ENCODE data around the gene FAM120AOS.

The FAM120AOS gene

GRCh38 chr9:93453047-93453914 lies at the start of gene FAM120AOS:
FAM120AOS (minus strand) TSS chr9:93453581; CDS start chr9:93452709, 872 bp downstream.
- FAIRE-seq, result peak; percentile 95

DNA sequence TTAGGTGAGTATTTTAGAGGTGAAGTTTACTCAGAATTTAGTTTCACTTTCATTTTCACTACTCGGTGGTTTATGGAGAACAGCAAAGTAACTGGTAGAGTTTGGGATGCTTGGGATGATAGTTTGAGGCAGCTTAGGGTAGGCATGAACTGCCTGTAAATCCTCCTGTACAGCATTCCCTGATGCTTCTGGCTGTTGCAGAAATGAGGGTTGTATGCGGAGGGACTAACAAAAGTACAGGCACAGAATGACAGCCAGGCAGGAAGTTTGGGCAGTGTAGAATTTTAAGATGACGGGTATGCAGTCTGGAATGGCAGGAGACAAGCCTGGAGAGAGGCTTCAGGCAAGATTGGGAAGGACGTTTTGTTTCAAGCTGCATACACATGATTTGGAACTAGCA lies 48.0 kb upstream of the FAM120AOS start:
- no peak for FAIRE-seq

- FAIRE-seq, result no peak
These were observed 47.4 kb upstream of the FAM120AOS start for GRCh38 chr9:93500571-93501298.

DNA sequence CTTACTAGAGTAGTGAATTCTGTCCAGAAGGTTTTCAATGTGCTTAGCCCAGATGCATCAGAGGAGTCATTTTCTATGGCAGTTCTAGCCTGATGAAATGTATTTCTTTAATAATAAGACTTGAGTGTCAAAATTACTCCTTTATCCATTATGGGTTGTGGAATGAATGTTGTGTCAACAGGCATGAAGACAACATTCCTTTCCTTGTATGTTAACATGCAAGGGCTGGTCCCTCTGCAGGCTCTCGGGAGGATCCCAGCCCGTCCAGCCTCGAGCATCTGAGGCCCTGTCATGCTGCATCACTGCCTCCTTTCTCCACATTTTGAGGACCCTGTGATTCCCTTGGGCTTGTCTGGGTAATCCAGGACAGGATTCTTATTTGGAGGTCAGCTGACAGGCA lies 42.9 kb upstream of the FAM120AOS start:
- FAIRE-seq, result no peak

GRCh38 chr9:93493949-93494348 lies 40.6 kb upstream of the FAM120AOS start:
- no peak for FAIRE-seq

- no peak for FAIRE-seq
These were observed 38.9 kb upstream of the FAM120AOS start for GRCh38 chr9:93492327-93492726.

GRCh38 chr9:93491593-93492232 lies 38.3 kb upstream of the FAM120AOS start:
- no peak for FAIRE-seq

DNA sequence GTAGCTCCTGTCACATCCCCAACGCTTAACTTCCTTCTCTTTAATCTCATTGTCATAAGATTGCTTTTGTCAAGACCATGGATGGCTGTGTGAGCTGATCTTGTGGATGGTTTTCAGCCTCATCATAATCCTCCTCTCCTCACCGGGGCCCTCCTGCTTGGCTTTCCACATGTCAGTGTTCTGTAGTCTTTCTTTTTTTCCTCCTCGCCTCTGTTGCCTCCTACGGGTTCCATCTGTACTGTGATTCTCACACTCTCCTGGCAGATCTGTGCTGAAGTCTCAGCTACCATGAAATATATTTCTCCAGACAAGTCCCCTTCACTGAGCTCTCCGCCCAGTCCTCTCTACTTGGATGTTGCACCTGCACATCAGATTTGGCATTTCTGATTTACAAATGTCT lies 34.9 kb upstream of the FAM120AOS start:
- FAIRE-seq, result no peak

GRCh38 chr9:93486268-93486667 lies 32.9 kb upstream of the FAM120AOS start:
- no peak for FAIRE-seq

DNA sequence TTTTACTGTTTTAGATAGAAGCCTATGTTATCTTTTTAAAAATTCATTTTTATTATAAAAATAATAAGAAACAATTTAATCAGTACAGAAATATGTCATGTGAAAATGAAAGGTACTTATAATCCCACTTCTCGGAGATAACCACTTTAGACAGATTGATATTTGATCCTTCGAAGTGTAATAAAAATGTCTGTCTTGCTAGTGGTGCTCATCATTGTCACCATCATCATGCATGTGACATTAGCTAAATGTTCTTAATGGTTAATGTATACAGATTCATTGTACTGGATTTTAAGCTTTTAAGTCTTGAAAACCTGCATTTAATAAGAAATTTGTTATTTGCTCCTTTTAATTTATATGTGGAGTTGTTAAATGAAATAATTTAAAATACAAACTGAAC lies 30.1 kb upstream of the FAM120AOS start:
- FAIRE-seq, result no peak

DNA sequence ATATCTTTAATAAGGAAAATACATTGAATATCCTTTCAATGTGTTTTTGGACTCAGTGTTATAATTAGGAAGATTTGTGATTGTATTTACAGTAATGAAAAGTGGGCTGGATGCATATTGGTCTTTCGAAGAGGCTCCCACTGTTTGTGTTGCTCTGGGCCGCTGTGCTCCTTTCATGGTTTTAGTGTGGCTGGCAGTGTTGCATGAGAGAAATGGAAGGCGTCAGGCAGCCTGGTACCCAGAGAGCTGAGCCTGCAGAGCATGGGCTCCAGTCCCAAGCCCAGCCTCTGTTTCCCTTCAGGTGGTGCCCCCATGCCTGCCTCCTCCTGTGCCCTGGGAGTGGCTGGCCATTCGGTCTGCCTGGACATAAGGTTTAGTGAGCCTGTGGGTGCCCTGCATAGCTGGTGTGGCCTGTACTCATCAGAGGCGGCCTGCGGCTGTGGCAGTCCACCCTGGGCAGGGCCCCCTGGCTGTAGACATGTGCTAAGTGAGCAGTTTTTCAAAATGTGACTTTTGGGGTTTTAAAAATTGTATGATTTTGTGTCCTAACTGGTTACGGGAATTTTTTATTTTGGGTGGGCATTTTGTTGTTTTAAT lies 27.4 kb upstream of the FAM120AOS start:
- no peak for FAIRE-seq

- FAIRE-seq, result no peak
These were observed 26.9 kb upstream of the FAM120AOS start for GRCh38 chr9:93480262-93480661.

DNA sequence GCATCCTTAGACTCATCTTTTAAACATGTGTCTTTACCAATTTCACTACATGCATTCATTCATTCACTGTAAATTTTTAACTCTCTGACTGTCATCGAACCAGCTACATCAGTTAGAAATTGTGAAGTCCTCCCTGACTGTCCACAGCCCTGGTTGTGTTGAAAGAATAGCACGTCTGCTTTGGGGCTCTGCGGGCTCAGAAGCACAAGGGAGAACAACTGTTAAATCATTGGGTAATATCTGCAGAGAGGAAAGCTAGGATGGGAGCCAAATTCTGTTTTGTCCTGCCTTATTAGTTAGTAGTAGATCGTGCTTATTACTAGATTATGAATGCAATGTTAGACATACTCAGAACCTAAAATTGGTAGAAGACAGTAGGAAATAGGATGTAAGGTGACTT lies 26.3 kb upstream of the FAM120AOS start:
- no peak for FAIRE-seq

- no peak for FAIRE-seq
These were observed 24.0 kb upstream of the FAM120AOS start for GRCh38 chr9:93477397-93477796.

- FAIRE-seq, result no peak
These were observed 23.5 kb upstream of the FAM120AOS start for GRCh38 chr9:93476924-93477323.

- FAIRE-seq, result no peak
These were observed 22.5 kb upstream of the FAM120AOS start for GRCh38 chr9:93475856-93476255.

DNA sequence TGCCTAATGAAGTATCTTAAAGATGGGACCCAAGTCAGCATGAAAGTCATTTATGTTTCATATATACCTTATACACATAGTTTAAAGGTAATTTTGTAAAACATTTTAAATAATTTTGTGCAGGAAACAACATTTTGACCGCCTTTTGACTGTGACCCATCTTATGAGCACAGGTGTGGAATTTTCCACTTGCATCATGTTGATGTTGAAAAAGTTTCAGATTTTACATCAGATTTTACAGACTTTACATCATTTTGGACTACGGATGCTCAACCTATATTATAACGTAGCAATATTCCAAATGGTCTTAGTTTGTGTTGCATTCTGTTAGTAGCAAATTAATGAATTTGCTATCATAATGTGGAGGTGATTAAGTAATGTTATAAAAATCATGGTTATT lies 21.7 kb upstream of the FAM120AOS start:
- FAIRE-seq, result no peak

GRCh38 chr9:93473411-93473810 lies 20.0 kb upstream of the FAM120AOS start:
- FAIRE-seq, result no peak

- no peak for FAIRE-seq
These were observed 17.7 kb upstream of the FAM120AOS start for GRCh38 chr9:93471124-93471523.

GRCh38 chr9:93470391-93470790 lies 17.0 kb upstream of the FAM120AOS start:
- no peak for FAIRE-seq

GRCh38 chr9:93468763-93469456 lies 15.5 kb upstream of the FAM120AOS start:
- FAIRE-seq, result no peak

DNA sequence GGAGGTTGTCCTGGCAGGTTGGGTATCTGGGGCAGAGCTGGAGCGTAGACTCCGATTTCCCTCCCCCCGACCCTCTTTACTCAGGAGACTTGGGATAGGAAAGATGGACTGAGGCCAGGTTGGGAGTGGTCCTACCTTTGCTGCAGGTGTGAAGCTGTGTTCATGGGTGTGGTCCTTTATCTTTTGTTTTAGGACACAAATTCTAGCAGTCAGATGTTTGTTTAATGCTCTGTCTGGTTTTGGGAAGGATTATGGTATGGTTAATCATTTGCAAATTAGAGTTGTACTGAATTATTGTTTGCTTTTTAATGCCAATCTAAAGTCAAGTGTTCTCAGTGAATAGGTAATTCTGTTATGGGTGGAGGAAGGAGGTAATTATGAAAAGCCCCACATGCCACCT lies 14.1 kb upstream of the FAM120AOS start:
- FAIRE-seq, result no peak

DNA sequence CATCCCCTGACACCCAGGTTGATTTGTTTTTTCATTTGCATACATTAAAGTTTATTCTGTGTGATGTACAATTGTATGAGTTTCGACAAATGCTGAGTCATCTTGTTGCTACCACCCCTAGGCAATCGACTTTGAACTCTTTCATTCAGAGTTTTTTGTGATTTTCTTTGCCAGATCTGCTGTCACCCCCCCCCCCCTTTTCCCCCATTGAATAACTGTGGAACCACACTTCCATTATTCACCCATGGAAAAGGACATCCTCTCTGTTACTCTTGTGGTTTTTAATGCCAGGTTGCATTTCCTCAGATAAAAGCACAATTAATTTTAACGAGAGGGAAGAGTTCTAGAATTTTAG lies 13.7 kb upstream of the FAM120AOS start:
- FAIRE-seq, result no peak

Data from A204.1 (cell line).